Colonic mucosa (tissue), 4 donors: ENCODE measurements around the gene NAGA. TPM values are rescaled to one million over a fixed set of nuclear protein-coding genes. Genes with fewer than 3 reads are reported as not detected.

Source experiments
- DNase-seq: peaks from one replicate; pipeline ENCODE4 v3.0.0-alpha.2; 2020
- H3K27ac ChIP-seq: fragments of 200-600 bp; one replicate; pipeline ENCODE4 v1.8.0; 2021
- H3K27me3 ChIP-seq: fragments of 200-600 bp; one replicate; pipeline ENCODE4 v1.8.0; 2021
- H3K36me3 ChIP-seq: fragments of 200-600 bp; one replicate; pipeline ENCODE4 v1.8.0; 2021
- H3K4me1 ChIP-seq: fragments of 200-600 bp; one replicate; pipeline ENCODE4 v1.8.0; 2021; ENCODE audit warnings: mild to moderate bottlenecking
- H3K4me3 ChIP-seq: fragments of 200-600 bp; one replicate; pipeline ENCODE4 v1.8.0; 2021
- H3K9ac ChIP-seq, 2 donors: one replicate each; pipeline ENCODE4 v1.7.0; 2013; ENCODE audit warnings: control low read depth in 2 of 2, low read depth in 2 of 2, low read length in 2 of 2
- H3K9me3 ChIP-seq: fragments of 200-600 bp; one replicate; pipeline ENCODE4 v1.8.0; 2021
- intact Hi-C: fragments of 100-400 bp; cut with DNase I; formaldehyde crosslinking; loops from one replicate; pipeline ENCODE4 v1.14.1; 2022
- total RNA-seq, 2 donors: library from RNA; stranded (reverse); fragmentation: NEBNext Ultra II Directional in 1 of 2; extraction: Animal tissue kit (Norgen Biotek cat#: 25700) in 1 of 2; gene quantifications; one replicate each; pipeline ENCODE4 v1.2.1, GENCODE V29; 2021
- TF ChIP-seq, protein P1 (sequence below): fragments of 200-600 bp; IDR thresholded peaks from one replicate; pipeline ENCODE4 v1.8.0; 2022; ENCODE audit warnings: antibody characterized with exemption, mild to moderate bottlenecking
- donor health status: healthy.
- donor health status: DM: no; HTN: no; CAD: no.
- donor health status: DM: no; HTN: no; CAD: no.

NAGA gene
- total RNA-seq, 2 donors from 2014 or later, result 28.9 to 36.0 TPM

DNA sequence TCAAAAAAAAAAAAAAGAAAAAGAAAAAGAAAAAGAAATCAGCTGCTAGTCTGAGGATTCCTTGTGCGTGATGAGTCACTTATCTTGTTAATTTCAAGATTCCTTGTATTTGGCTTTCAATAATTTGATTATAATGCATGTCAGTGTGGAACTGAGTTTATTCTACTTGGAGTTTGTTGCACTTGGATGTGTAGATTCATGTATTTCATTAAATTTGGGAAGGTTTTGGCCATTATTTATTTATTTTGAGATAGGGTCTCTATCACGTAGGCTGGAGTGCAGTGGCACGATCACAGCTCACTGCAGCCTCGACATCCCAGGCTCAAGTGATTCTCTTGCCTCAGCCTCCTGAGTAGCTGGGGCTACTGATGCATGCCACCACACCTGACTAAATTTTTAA lies 57.2 kb downstream of the NAGA start:
- H3K27ac ChIP-seq, result no peak overlapping the region
- DNase-seq, result no peak
- H3K4me3 ChIP-seq, result no peak overlapping the region
- H3K9me3 ChIP-seq, result peaks cover 4% of the 10 kb centered on the region
- intact Hi-C loops, result no loop called here
- TF ChIP-seq, protein P1, sequence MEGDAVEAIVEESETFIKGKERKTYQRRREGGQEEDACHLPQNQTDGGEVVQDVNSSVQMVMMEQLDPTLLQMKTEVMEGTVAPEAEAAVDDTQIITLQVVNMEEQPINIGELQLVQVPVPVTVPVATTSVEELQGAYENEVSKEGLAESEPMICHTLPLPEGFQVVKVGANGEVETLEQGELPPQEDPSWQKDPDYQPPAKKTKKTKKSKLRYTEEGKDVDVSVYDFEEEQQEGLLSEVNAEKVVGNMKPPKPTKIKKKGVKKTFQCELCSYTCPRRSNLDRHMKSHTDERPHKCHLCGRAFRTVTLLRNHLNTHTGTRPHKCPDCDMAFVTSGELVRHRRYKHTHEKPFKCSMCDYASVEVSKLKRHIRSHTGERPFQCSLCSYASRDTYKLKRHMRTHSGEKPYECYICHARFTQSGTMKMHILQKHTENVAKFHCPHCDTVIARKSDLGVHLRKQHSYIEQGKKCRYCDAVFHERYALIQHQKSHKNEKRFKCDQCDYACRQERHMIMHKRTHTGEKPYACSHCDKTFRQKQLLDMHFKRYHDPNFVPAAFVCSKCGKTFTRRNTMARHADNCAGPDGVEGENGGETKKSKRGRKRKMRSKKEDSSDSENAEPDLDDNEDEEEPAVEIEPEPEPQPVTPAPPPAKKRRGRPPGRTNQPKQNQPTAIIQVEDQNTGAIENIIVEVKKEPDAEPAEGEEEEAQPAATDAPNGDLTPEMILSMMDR, result no peak
- H3K4me1 ChIP-seq, result no peaks in the 10 kb centered on the region
- H3K27me3 ChIP-seq, result no peaks in the 10 kb centered on the region
- H3K9ac ChIP-seq, result no peak overlapping the region
- H3K36me3 ChIP-seq, result no peaks in the 10 kb centered on the region

DNA sequence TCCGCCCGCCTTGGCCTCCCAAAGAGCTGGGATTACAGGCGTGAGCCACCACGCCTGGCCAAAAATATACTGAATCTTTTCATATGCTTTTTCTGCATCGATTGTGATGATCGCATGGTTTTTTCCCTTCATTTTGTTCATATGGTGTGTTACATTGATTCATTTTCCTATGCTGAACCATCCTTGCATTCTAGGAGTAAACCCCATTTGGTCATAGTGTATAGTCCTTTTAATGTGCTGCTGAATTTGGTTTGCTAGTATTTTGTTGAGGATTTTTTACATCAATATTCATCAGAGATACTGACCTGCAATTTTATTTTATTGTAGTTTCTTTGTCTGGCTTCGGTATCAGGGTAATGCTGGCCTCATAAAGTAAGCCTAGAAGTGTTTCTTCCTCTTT lies 59.8 kb downstream of the NAGA start:
- Histone ChIP-seq H3K27ac (no peak overlapping the region), H3K9me3 (peaks cover 4% of the 10 kb centered on the region), H3K9ac (no peak overlapping the region), H3K4me1 (no peaks in the 10 kb centered on the region), H3K4me3 (no peak overlapping the region), H3K36me3 (no peaks in the 10 kb centered on the region), H3K27me3 (no peaks in the 10 kb centered on the region)
- DNase-seq, result no peak
- intact Hi-C loops, result no loop called here
- TF ChIP-seq, protein P1, result no peak

Other genes with a start within 250 kb of the NAGA start
- 100 to 1,000 TPM; 159 to 192 TPM for gene SREBF2, start 237.7 kb downstream of the NAGA start, total RNA-seq
- not detected for gene SHISA8, start 155.7 kb downstream of the NAGA start, total RNA-seq
- under 1 TPM; 0.40 to 0.53 TPM for gene TNFRSF13C, start 144.0 kb downstream of the NAGA start, total RNA-seq
- gene CENPM, start 123.7 kb downstream of the NAGA start, total RNA-seq, result 10 to 100 TPM; 13.7 to 64.3 TPM
- gene SEPTIN3, start 101.4 kb downstream of the NAGA start, total RNA-seq, result under 1 TPM; 0.20 to 0.69 TPM
- 1 to 10 TPM; 1.1 to 1.9 TPM for gene WBP2NL, start 72.0 kb downstream of the NAGA start, total RNA-seq
- gene PHETA2, start 3.4 kb upstream of the NAGA start, total RNA-seq, result 10 to 100 TPM; 11.6 to 15.2 TPM
- gene SMDT1, start 8.9 kb upstream of the NAGA start, total RNA-seq, result 100 to 1,000 TPM; 125 to 135 TPM
- 100 to 1,000 TPM; 131 to 154 TPM for gene NDUFA6, start 20.0 kb upstream of the NAGA start, total RNA-seq
- 1 to 10 TPM; 2.2 to 2.9 TPM for gene CYP2D6, start 60.0 kb upstream of the NAGA start, total RNA-seq
- gene TCF20, start 199.8 kb upstream of the NAGA start, total RNA-seq, result 10 to 100 TPM; 52.9 to 62.0 TPM